Gastroesophageal sphincter (tissue), 3 donors: ENCODE measurements around the gene BMS1.

Experiments used
- EP300 ChIP-seq: sonication (generic); formaldehyde crosslinking; IDR thresholded peaks from one replicate; pipeline ENCODE4 v1.6.1; 2017; ENCODE audit warnings: antibody characterized with exemption, mild to moderate bottlenecking
- POLR2A ChIP-seq, 2 donors: fragments of 450-650 bp; IDR thresholded peaks; one replicate each; pipeline ENCODE4 v1.6.1; 2017; ENCODE audit warnings: antibody characterized with exemption in 2 of 2, mild to moderate bottlenecking in 2 of 2, moderate library complexity in 1 of 2
- POLR2AphosphoS5 ChIP-seq: sonication (generic); formaldehyde crosslinking; IDR thresholded peaks from one replicate; pipeline ENCODE4 v1.6.1; 2017; ENCODE audit warnings: antibody characterized with exemption
- TF ChIP-seq, protein P1 (sequence below), 4 experiments: fragments of 200-600 bp in 2 of 4; fragments of 450-650 bp in 2 of 4; sonication (generic) in 1 of 4; IDR thresholded peaks; one replicate each; pipeline ENCODE4 v1.5.1; 2017 to 2019; ENCODE audit warnings: antibody characterized with exemption in 4 of 4, mild to moderate bottlenecking in 2 of 4, moderate library complexity in 2 of 4

DNA sequence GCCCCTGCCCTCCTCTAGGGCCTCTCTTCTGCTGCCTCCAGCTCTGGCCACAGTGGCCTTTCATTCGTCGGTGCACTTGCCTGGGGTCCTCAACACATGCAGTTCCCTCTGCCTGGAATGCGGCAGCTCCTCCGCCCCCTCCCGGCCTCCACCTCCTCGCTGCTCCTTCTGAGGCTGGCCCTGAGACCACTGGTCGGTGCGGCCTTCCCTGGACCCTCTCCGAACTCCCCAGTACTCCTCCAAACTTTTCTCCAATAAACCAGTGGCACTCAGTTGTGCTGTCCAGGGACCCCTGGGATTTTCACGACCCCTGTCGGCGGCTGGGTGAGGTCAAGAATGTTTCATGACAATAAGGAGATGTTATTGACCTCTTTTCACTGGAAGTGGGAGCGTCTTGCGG lies 53.5 kb downstream of the BMS1 start:
- TF ChIP-seq, protein P1, sequence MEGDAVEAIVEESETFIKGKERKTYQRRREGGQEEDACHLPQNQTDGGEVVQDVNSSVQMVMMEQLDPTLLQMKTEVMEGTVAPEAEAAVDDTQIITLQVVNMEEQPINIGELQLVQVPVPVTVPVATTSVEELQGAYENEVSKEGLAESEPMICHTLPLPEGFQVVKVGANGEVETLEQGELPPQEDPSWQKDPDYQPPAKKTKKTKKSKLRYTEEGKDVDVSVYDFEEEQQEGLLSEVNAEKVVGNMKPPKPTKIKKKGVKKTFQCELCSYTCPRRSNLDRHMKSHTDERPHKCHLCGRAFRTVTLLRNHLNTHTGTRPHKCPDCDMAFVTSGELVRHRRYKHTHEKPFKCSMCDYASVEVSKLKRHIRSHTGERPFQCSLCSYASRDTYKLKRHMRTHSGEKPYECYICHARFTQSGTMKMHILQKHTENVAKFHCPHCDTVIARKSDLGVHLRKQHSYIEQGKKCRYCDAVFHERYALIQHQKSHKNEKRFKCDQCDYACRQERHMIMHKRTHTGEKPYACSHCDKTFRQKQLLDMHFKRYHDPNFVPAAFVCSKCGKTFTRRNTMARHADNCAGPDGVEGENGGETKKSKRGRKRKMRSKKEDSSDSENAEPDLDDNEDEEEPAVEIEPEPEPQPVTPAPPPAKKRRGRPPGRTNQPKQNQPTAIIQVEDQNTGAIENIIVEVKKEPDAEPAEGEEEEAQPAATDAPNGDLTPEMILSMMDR (IDR thresholded peaks at IDR 0.05): no peak
- TF ChIP-seq POLR2A (IDR thresholded peaks at IDR 0.05) (no peak), POLR2AphosphoS5 (no peak), EP300 (no peak)
